A549 treated with CpdA at 1 μM for 4 hours (cell line): Measurements from ENCODE around the gene ID2. TPM values are rescaled to one million over a fixed set of nuclear protein-coding genes. Genes with fewer than 3 reads are reported as not detected.

Experiments used
- total RNA-seq: library from RNA; stranded (reverse); fragments of 200-300 nt; extraction: Qiagen RNA extraction; gene quantifications from 5 replicates; pipeline ENCODE4 v1.2.3, GENCODE V29; 2022; ENCODE audit warnings: low read depth

ID2 gene
- 68.4 to 129 TPM (median 110 TPM) in 5 replicates for total RNA-seq

GRCh38 chr2:8681786-8682692, at the start of gene ID2:
Gene ID2 (plus strand): TSS chr2:8682056. CDS start chr2:8682166, 110 bp downstream.

Other genes starting within 250 kb of the ID2 start
- gene KIDINS220, start 155.6 kb downstream of the ID2 start, total RNA-seq: 16.8 to 23.2 TPM (median 20.1 TPM) in 5 replicates